MM.1S (cell line): Measurements from ENCODE around the gene WSB1.

Experiments
- EZH2 ChIP-seq: fragments of 300-600 bp; sonication (generic); optimal IDR thresholded peaks from 2 replicates; pipeline ENCODE3; 2017; ENCODE audit warnings: low read depth, mild to moderate bottlenecking, antibody characterized with exemption, low read length, mixed read lengths
- EZH2phosphoT487 ChIP-seq: fragments of 300-600 bp; sonication (generic); IDR thresholded peaks from 2 replicates; pipeline ENCODE4 v1.6.1; 2018; ENCODE audit warnings: antibody characterized with exemption, low read length
- TF ChIP-seq, protein P1 (sequence below): fragments of 300-600 bp; sonication (generic); IDR thresholded peaks from 2 replicates; pipeline ENCODE4 v1.5.1; 2016; ENCODE audit warnings: antibody characterized with exemption, low read length, mixed read lengths

GRCh38 chr17:27346228-27346899 lies 52.5 kb downstream of the WSB1 start:
- TF ChIP-seq, protein P1, sequence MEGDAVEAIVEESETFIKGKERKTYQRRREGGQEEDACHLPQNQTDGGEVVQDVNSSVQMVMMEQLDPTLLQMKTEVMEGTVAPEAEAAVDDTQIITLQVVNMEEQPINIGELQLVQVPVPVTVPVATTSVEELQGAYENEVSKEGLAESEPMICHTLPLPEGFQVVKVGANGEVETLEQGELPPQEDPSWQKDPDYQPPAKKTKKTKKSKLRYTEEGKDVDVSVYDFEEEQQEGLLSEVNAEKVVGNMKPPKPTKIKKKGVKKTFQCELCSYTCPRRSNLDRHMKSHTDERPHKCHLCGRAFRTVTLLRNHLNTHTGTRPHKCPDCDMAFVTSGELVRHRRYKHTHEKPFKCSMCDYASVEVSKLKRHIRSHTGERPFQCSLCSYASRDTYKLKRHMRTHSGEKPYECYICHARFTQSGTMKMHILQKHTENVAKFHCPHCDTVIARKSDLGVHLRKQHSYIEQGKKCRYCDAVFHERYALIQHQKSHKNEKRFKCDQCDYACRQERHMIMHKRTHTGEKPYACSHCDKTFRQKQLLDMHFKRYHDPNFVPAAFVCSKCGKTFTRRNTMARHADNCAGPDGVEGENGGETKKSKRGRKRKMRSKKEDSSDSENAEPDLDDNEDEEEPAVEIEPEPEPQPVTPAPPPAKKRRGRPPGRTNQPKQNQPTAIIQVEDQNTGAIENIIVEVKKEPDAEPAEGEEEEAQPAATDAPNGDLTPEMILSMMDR: no peak
- TF ChIP-seq EZH2phosphoT487 (no peak), EZH2 (no peak)
